Stimulated activated CD8-positive, alpha-beta memory T cell treated with anti-CD3 and anti-CD28 coated beads, Interleukin-2, amount 100 ng/mL, for 1 hour (primary cell): Measurements from ENCODE around the gene CARMIL1.
"Not testable (repeated sequence)": the region's sequence is repeated elsewhere in the genome, so short reads cannot be mapped to it uniquely, and the experiment has no call there.

Experiments
- DNase-seq, 2 donors: peaks; one replicate each; pipeline ENCODE4 v3.0.0-alpha.2; 2020; ENCODE audit warnings: low read depth in 2 of 2

The CARMIL1 gene

GRCh38 chr6:25277386-25277785, 1.8 kb upstream of the CARMIL1 start:
- no peak for DNase-seq

- no peak for DNase-seq
Observed at GRCh38 chr6:25277857-25278256, 1.3 kb upstream of the CARMIL1 start.

- no peak for DNase-seq
Observed at GRCh38 chr6:25278261-25278913, 787 bp upstream of the CARMIL1 start.

GRCh38 chr6:25279748-25280343, 672 bp downstream of the CARMIL1 start:
- no peak for DNase-seq

- no peak for DNase-seq
Observed at GRCh38 chr6:25280344-25281074, 1.3 kb downstream of the CARMIL1 start.

GRCh38 chr6:25286891-25287290, 7.7 kb downstream of the CARMIL1 start:
- DNase-seq, result no peak

- DNase-seq, result no peak
Observed at GRCh38 chr6:25287941-25288340, 8.8 kb downstream of the CARMIL1 start.

- DNase-seq, result no peak
Observed at GRCh38 chr6:25288518-25288917, 9.3 kb downstream of the CARMIL1 start.

- DNase-seq, result no peak
Observed at GRCh38 chr6:25290306-25291060, 11.3 kb downstream of the CARMIL1 start.

- DNase-seq, result no peak
Observed at GRCh38 chr6:25292384-25292783, 13.2 kb downstream of the CARMIL1 start.

GRCh38 chr6:25295651-25296050, 16.5 kb downstream of the CARMIL1 start:
- DNase-seq, result no peak

GRCh38 chr6:25296217-25296905, 17.2 kb downstream of the CARMIL1 start:
- DNase-seq, result no peak

GRCh38 chr6:25297039-25297441, 17.9 kb downstream of the CARMIL1 start:
- no peak for DNase-seq

GRCh38 chr6:25297823-25298522, 18.8 kb downstream of the CARMIL1 start:
- DNase-seq, result no peak

- DNase-seq, result not testable (repeated sequence)
Observed at GRCh38 chr6:25298523-25298865, 19.3 kb downstream of the CARMIL1 start.

GRCh38 chr6:25301362-25301761, 22.2 kb downstream of the CARMIL1 start:
- DNase-seq, result no peak

- no peak for DNase-seq
Observed at GRCh38 chr6:25302151-25302550, 23.0 kb downstream of the CARMIL1 start.

- DNase-seq, result no peak
Observed at GRCh38 chr6:25302677-25303128, 23.5 kb downstream of the CARMIL1 start.

- DNase-seq, result no peak
Observed at GRCh38 chr6:25303254-25303653, 24.1 kb downstream of the CARMIL1 start.

- DNase-seq, result no peak
Observed at GRCh38 chr6:25306379-25306778, 27.2 kb downstream of the CARMIL1 start.
